ENCODE measurements around the gene KCNN4. TPM values are rescaled to one million over a fixed set of nuclear protein-coding genes. Genes with fewer than 3 reads are reported as not detected.
A peak's percentile ranks its signal among the peaks of the same experiment; 100 is the strongest.

The KCNN4 gene
- total and polyA plus RNA-seq, 5 donors = 0.26 to 1.4 (median 0.33) TPM; not detected in 1

DNA sequence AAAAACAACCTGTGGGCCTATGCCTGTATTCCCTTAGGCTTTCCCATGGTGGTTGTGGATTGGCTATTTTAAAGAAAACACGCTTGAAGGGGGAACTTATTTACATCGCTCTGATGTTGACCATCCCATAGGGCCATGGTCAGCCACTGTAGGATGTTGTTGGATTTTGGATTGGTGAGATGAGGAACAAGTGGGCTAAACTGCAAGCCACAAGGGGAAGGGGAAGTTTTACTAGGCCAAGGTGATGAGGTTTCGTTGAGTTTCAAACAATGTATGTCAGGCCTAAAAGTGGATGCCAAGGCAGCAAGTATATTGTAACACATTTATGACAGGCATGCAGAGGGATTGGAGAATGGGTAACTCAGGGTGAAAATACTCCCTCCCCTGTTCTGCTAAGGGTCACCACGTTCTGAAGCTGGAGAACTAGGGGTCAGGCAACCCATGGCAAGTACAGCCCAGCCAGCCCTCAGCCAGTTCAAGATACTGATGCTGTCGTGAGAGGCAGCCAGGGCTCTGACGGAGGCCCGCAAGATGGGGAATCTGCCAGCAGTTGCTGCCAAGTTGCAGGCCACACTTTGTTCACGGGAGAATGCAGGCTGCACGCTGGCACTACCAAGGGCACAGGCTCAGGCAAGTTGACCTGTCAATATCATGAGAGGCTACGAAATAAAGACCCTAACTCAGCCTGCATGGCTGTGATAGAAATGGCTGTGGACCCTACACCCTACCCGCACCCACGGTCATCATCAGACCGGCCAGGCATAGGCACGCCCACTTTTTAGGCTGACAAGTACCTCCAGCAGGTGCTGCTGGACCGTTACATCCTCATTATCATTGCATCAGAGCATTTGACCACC lies 53.8 kb downstream of the KCNN4 start:
- H3K4me1 ChIP-seq (ENCODE audit: control insufficient read depth, insufficient read depth, low read length) = peaks cover 2% of the 10 kb centered on the region
- WGBS = 57% methylated on average over 15 of the region's 15 CpGs
- no peaks in the 10 kb centered on the region for H3K27me3 ChIP-seq (ENCODE audit: control insufficient read depth, insufficient read depth)
- ATAC-seq (peak; percentile 54 to 63), DNase-seq (peak; percentile 55 to 79 (median 70))
- H3K27ac ChIP-seq (ENCODE audit: low read length) = peak overlapping the region; percentile 20
- intact Hi-C loops (cut with DNase I) = no loop called here
- no peak overlapping the region for H3K4me3 ChIP-seq (ENCODE audit: low read length)
- H3K9me3 ChIP-seq (ENCODE audit: control insufficient read depth, low read length) = no peaks in the 10 kb centered on the region

DNA sequence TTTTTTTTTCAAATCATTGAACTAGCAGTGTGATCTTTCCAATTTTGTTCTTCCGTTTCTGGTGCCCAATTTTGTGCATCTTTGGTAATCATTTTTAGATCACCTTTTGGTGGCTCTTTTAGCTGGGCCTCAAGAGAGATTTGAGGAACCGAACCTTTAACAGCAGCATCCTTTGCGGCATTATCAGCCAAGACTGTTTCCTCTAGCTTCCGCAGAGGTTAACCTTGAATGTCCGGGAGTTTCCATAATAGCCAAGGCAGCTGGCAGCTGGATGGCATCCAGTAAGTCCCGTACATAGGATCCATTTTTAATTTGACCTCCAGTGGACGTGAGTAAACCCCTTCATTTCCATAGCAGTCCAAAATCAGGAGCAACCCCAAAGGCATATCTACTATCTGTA lies 55.3 kb downstream of the KCNN4 start:
- Histone ChIP-seq H3K27ac (ENCODE audit: low read length) (peak overlapping the region; percentile 33), H3K4me3 (ENCODE audit: low read length) (no peak overlapping the region), H3K4me1 (ENCODE audit: control insufficient read depth, insufficient read depth, low read length) (peaks cover 2% of the 10 kb centered on the region), H3K9me3 (ENCODE audit: control insufficient read depth, low read length) (no peaks in the 10 kb centered on the region), H3K27me3 (ENCODE audit: control insufficient read depth, insufficient read depth) (no peaks in the 10 kb centered on the region)
- intact Hi-C loops (cut with DNase I) = no loop called here
- no peak for DNase-seq
- no peak for ATAC-seq
- WGBS = 20% methylated on average over 7 of the region's 7 CpGs

DNA sequence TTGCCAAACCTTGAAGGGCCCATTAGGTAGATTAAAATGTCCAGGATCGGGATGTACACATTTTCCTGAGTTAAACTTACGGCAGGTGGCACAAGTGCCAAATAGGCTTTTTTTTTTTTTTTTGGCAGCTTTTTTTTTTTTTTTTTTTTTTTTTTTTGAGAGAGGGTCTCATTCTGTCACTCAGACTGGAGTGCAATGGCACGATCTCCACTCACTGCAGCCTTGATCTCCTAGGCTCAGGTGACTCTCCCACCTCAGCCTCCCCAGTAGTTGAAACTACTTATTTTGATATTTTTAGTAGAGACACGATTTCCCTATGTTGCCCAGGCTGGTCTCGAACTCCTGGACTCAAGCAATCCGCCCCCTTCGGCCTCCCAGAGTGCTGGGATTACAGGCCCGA lies 55.9 kb downstream of the KCNN4 start:
- Histone ChIP-seq H3K4me1 (ENCODE audit: control insufficient read depth, insufficient read depth, low read length) (peaks cover 2% of the 10 kb centered on the region), H3K27ac (ENCODE audit: low read length) (no peak overlapping the region), H3K27me3 (ENCODE audit: control insufficient read depth, insufficient read depth) (no peaks in the 10 kb centered on the region), H3K9me3 (ENCODE audit: control insufficient read depth, low read length) (no peaks in the 10 kb centered on the region), H3K4me3 (ENCODE audit: low read length) (no peak overlapping the region)
- DNase-seq (no peak), ATAC-seq (no peak)
- 71% methylated on average over 8 of the region's 8 CpGs for WGBS
- intact Hi-C loops (cut with DNase I) = no loop called here

DNA sequence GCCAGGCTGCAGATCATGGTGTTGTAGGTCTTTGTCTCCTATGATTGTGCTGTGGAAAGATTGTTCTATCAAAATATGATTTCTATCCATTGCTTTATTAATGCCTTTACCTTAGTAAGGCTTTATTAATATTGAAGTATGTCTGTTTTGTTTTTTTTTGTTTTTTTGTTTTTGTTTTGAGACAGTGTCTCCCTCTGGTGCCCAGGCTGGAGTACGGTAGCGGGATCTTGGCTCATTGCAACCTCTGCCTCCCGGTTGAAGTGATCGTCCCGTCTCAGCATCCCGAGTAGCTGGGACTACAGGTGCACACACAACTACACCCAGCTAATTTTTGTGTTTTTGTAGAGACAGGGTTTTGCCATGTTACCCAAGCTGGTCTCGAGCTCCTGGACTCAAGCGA lies 57.2 kb downstream of the KCNN4 start:
- intact Hi-C loops (cut with DNase I) = no loop called here
- no peaks in the 10 kb centered on the region for H3K27me3 ChIP-seq (ENCODE audit: control insufficient read depth, insufficient read depth)
- H3K4me3 ChIP-seq (ENCODE audit: low read length) = no peak overlapping the region
- DNase-seq (no peak), ATAC-seq (no peak)
- no peak overlapping the region for H3K27ac ChIP-seq (ENCODE audit: low read length)
- 65% methylated on average over 8 of the region's 8 CpGs for WGBS
- no peaks in the 10 kb centered on the region for H3K9me3 ChIP-seq (ENCODE audit: control insufficient read depth, low read length)
- peaks cover 2% of the 10 kb centered on the region for H3K4me1 ChIP-seq (ENCODE audit: control insufficient read depth, insufficient read depth, low read length)

DNA sequence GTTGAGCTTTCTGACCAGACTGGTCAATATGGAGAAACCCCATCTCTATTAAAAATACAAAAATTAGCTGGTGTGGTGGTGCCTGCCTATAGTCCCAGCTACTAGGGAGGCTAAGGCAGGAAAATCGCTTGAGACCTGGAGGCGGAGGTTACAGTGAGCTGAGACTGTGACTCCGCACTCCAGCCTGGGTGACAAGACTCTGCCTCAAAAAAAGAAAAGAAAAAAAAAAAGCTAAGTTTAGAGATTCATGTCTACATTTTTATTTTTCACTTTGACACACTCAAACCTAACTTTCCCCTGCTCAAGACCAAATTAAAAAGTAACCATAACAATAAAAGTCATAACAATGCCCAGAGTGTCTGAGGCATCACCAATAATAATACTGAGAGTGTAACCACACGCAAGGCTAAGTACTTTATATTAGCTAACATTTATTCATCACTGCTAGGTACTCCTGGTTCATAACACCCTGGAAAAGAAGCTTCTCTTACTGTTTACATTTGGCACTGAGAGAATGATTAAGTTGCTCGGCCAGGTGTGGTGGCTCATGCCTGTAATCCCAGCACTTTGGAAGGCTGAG lies 59.2 kb downstream of the KCNN4 start:
- H3K27me3 ChIP-seq (ENCODE audit: control insufficient read depth, insufficient read depth) = no peaks in the 10 kb centered on the region
- H3K27ac ChIP-seq (ENCODE audit: low read length) = no peak overlapping the region
- 89% methylated on average over 5 of the region's 5 CpGs for WGBS
- H3K9me3 ChIP-seq (ENCODE audit: control insufficient read depth, low read length) = no peaks in the 10 kb centered on the region
- intact Hi-C loops (cut with DNase I) = no loop called here
- ATAC-seq (no peak), DNase-seq (no peak)
- H3K4me3 ChIP-seq (ENCODE audit: low read length) = no peak overlapping the region
- H3K4me1 ChIP-seq (ENCODE audit: control insufficient read depth, insufficient read depth, low read length) = no peaks in the 10 kb centered on the region

DNA sequence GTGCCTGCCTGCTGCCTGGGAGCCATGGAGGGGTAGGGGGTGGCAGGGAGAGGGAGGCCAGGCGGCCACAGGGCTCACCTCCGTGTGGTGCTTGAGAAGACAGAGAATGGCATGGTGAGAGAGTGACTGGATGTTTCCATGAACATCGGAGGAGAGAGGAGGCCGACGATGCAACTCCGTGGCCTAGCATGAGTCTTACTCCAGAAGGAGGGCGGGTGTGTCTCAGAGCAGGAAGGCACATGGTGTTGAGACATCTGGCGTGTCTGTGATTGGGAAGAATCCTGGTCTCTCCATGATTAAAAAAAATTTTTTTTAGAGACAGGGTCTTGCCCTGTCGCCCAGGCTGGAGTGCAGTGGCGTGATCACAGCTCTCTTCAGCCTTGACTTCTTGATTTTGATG lies 59.8 kb downstream of the KCNN4 start:
- no peak overlapping the region for H3K4me3 ChIP-seq (ENCODE audit: low read length)
- intact Hi-C loops (cut with DNase I) = no loop called here
- no peak for ATAC-seq
- no peaks in the 10 kb centered on the region for H3K4me1 ChIP-seq (ENCODE audit: control insufficient read depth, insufficient read depth, low read length)
- no peaks in the 10 kb centered on the region for H3K9me3 ChIP-seq (ENCODE audit: control insufficient read depth, low read length)
- no peak overlapping the region for H3K27ac ChIP-seq (ENCODE audit: low read length)
- WGBS = 84% methylated on average over 10 of the region's 10 CpGs
- no peaks in the 10 kb centered on the region for H3K27me3 ChIP-seq (ENCODE audit: control insufficient read depth, insufficient read depth)
- DNase-seq = no peak

DNA sequence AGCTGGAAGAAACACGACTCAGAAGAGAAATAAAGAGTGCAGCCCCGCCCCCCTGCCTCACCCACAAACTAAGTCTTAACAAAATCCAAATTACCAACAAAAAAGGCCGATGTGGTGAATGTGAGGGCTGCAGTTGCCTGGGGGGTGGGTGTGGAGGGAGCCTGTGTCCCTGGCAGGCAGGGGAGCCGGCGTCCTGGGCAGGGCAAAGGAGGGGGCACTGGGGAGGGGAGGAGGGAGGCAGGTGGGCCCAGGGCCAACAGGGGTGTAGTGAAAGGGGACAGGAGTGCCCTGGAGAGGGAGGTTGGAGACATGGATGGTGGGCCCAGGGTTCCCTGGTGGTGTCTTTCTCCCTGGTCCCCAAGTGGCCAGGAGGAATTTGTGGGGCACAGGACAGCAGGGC lies 60.9 kb downstream of the KCNN4 start:
- DNase-seq (no peak), ATAC-seq (no peak)
- Histone ChIP-seq H3K4me3 (ENCODE audit: low read length) (no peak overlapping the region), H3K4me1 (ENCODE audit: control insufficient read depth, insufficient read depth, low read length) (no peaks in the 10 kb centered on the region), H3K27me3 (ENCODE audit: control insufficient read depth, insufficient read depth) (no peaks in the 10 kb centered on the region), H3K9me3 (ENCODE audit: control insufficient read depth, low read length) (no peaks in the 10 kb centered on the region), H3K27ac (ENCODE audit: low read length) (no peak overlapping the region)
- intact Hi-C loops (cut with DNase I) = no loop called here
- 68% methylated on average over 5 of the region's 5 CpGs for WGBS

DNA sequence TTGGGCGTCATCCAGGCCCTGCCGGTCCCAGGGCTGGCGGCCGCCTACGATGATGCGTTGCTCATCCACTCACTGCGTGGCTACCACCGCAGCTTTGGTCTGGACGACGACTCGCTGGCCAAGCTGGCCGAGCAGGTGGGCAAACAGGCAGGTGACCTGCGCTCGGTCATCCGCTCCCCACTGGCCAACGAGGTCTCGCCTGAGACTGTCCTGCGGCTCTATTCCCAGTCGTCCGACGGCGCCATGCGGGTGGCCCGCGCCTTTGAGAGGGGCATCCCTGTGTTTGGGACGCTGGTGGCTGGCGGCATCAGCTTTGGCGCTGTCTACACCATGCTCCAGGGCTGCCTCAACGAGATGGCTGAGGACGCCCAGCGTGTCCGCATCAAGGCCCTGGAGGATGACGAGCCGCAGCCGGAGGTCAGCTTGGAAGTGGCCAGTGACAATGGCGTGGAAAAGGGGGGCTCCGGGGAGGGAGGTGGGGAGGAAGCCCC lies 61.4 kb downstream of the KCNN4 start:
- no peaks in the 10 kb centered on the region for H3K9me3 ChIP-seq (ENCODE audit: control insufficient read depth, low read length)
- WGBS = 91% methylated on average over 37 of the region's 37 CpGs
- H3K27me3 ChIP-seq (ENCODE audit: control insufficient read depth, insufficient read depth) = no peaks in the 10 kb centered on the region
- no peaks in the 10 kb centered on the region for H3K4me1 ChIP-seq (ENCODE audit: control insufficient read depth, insufficient read depth, low read length)
- DNase-seq (no peak), ATAC-seq (no peak)
- H3K27ac ChIP-seq (ENCODE audit: low read length) = no peak overlapping the region
- intact Hi-C loops (cut with DNase I) = no loop called here
- no peak overlapping the region for H3K4me3 ChIP-seq (ENCODE audit: low read length)

DNA sequence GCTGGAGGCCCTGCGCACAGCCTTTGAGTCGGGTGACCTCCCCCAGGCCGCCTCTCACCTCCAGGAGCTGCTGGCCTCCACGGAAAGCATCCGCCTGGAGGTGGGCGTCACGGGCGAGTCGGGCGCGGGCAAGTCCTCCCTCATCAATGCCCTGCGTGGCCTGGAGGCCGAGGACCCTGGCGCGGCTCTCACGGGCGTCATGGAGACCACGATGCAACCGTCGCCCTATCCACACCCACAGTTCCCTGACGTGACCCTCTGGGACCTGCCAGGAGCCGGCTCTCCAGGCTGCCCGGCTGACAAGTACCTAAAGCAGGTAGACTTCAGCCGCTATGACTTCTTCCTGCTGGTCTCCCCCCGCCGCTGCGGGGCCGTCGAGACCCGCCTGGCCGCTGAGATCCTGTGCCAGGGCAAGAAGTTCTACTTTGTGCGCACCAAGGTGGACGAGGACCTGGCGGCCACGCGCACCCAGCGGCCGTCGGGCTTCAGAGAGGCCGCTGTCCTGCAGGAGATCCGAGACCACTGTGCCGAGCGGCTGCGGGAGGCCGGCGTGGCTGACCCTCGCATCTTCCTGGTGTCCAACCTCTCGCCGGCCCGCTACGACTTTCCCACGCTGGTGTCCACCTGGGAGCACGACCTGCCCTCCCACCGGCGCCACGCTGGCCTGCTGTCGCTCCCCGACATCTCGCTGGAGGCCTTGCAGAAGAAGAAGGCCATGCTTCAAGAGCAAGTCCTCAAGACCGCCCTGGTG lies 62.0 kb downstream of the KCNN4 start:
- ATAC-seq = peak in 1 of 2 donors; percentile 15
- Histone ChIP-seq H3K4me1 (ENCODE audit: control insufficient read depth, insufficient read depth, low read length) (no peaks in the 10 kb centered on the region), H3K27me3 (ENCODE audit: control insufficient read depth, insufficient read depth) (no peaks in the 10 kb centered on the region), H3K4me3 (ENCODE audit: low read length) (no peak overlapping the region), H3K9me3 (ENCODE audit: control insufficient read depth, low read length) (no peaks in the 10 kb centered on the region), H3K27ac (ENCODE audit: low read length) (no peak overlapping the region)
- intact Hi-C loops (cut with DNase I) = no loop called here
- no peak for DNase-seq
- WGBS = 93% methylated on average over 60 of the region's 60 CpGs
